Measurements from ENCODE around the gene ARHGEF17. TPM values are rescaled to one million over a fixed set of nuclear protein-coding genes. Genes with fewer than 3 reads are reported as not detected.

ARHGEF17 gene
- total and polyA plus RNA-seq, 2 of the 13 experiments (the other 11 are each of a cell fraction or from before 2014, with no cell fraction given) = 10.7 to 28.8 TPM

DNA sequence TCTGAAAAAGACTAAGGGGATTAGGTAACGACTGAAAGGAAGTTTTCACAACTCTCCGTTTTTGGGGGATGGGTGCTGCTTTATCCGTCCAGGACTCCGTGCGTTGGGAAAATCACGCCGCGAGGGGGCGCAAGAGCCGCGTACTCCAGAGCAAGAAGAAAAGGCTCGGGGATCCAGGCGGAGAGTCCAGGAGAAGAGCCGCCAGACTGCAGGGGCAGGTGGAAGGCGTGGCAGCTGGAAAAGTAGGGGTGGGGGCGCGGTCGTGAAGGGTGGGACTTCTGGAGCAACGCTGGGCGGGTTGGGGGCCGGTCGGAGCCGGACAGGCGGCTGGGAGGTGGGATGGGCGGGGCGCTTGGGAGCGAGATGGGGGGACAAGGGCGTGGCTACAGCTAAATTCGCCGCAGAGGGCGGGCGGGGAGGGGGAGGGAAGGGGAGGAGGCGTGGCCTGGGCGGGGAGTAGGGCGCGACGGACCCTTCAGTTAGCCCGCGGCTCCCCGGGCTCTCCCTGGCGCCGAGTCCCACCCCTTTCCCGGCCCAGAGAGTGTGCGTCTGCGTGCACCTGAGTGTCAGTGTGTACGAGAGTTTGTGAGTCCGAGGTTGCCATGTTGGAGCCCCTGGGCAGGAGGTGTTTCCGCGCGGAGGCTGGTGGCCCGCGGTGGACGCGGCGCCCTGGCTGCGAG lies 613 bp upstream of the ARHGEF17 start (continued):
- TF ChIP-seq, protein P1, sequence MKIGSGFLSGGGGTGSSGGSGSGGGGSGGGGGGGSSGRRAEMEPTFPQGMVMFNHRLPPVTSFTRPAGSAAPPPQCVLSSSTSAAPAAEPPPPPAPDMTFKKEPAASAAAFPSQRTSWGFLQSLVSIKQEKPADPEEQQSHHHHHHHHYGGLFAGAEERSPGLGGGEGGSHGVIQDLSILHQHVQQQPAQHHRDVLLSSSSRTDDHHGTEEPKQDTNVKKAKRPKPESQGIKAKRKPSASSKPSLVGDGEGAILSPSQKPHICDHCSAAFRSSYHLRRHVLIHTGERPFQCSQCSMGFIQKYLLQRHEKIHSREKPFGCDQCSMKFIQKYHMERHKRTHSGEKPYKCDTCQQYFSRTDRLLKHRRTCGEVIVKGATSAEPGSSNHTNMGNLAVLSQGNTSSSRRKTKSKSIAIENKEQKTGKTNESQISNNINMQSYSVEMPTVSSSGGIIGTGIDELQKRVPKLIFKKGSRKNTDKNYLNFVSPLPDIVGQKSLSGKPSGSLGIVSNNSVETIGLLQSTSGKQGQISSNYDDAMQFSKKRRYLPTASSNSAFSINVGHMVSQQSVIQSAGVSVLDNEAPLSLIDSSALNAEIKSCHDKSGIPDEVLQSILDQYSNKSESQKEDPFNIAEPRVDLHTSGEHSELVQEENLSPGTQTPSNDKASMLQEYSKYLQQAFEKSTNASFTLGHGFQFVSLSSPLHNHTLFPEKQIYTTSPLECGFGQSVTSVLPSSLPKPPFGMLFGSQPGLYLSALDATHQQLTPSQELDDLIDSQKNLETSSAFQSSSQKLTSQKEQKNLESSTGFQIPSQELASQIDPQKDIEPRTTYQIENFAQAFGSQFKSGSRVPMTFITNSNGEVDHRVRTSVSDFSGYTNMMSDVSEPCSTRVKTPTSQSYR (CRISPR knock-in tag; IDR thresholded peaks at IDR 0.05; ENCODE audit: borderline replicate concordance) = peak; percentile 89
- peak; percentile 60 for TF ChIP-seq MTA1 (CRISPR knock-in tag; IDR thresholded peaks at IDR 0.05; ENCODE audit: borderline replicate concordance)
- TF ChIP-seq, protein P2, sequence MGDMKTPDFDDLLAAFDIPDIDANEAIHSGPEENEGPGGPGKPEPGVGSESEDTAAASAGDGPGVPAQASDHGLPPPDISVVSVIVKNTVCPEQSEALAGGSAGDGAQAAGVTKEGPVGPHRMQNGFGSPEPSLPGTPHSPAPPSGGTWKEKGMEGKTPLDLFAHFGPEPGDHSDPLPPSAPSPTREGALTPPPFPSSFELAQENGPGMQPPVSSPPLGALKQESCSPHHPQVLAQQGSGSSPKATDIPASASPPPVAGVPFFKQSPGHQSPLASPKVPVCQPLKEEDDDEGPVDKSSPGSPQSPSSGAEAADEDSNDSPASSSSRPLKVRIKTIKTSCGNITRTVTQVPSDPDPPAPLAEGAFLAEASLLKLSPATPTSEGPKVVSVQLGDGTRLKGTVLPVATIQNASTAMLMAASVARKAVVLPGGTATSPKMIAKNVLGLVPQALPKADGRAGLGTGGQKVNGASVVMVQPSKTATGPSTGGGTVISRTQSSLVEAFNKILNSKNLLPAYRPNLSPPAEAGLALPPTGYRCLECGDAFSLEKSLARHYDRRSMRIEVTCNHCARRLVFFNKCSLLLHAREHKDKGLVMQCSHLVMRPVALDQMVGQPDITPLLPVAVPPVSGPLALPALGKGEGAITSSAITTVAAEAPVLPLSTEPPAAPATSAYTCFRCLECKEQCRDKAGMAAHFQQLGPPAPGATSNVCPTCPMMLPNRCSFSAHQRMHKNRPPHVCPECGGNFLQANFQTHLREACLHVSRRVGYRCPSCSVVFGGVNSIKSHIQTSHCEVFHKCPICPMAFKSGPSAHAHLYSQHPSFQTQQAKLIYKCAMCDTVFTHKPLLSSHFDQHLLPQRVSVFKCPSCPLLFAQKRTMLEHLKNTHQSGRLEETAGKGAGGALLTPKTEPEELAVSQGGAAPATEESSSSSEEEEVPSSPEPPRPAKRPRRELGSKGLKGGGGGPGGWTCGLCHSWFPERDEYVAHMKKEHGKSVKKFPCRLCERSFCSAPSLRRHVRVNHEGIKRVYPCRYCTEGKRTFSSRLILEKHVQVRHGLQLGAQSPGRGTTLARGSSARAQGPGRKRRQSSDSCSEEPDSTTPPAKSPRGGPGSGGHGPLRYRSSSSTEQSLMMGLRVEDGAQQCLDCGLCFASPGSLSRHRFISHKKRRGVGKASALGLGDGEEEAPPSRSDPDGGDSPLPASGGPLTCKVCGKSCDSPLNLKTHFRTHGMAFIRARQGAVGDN (CRISPR knock-in tag; IDR thresholded peaks at IDR 0.05) = peak; percentile 81
- TF ChIP-seq ZNF205 (CRISPR knock-in tag; IDR thresholded peaks at IDR 0.05) = no peak
- TF ChIP-seq, protein P3, sequence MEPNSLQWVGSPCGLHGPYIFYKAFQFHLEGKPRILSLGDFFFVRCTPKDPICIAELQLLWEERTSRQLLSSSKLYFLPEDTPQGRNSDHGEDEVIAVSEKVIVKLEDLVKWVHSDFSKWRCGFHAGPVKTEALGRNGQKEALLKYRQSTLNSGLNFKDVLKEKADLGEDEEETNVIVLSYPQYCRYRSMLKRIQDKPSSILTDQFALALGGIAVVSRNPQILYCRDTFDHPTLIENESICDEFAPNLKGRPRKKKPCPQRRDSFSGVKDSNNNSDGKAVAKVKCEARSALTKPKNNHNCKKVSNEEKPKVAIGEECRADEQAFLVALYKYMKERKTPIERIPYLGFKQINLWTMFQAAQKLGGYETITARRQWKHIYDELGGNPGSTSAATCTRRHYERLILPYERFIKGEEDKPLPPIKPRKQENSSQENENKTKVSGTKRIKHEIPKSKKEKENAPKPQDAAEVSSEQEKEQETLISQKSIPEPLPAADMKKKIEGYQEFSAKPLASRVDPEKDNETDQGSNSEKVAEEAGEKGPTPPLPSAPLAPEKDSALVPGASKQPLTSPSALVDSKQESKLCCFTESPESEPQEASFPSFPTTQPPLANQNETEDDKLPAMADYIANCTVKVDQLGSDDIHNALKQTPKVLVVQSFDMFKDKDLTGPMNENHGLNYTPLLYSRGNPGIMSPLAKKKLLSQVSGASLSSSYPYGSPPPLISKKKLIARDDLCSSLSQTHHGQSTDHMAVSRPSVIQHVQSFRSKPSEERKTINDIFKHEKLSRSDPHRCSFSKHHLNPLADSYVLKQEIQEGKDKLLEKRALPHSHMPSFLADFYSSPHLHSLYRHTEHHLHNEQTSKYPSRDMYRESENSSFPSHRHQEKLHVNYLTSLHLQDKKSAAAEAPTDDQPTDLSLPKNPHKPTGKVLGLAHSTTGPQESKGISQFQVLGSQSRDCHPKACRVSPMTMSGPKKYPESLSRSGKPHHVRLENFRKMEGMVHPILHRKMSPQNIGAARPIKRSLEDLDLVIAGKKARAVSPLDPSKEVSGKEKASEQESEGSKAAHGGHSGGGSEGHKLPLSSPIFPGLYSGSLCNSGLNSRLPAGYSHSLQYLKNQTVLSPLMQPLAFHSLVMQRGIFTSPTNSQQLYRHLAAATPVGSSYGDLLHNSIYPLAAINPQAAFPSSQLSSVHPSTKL (CRISPR knock-in tag; IDR thresholded peaks at IDR 0.05) = peak; percentile 19
- no peak for TF ChIP-seq PCBP1 (IDR thresholded peaks at IDR 0.05; ENCODE audit: borderline replicate concordance, low read depth, low read length)
- no peak for TF ChIP-seq KDM1A (CRISPR knock-in tag; IDR thresholded peaks at IDR 0.05)
- no peak for TF ChIP-seq TBP (CRISPR knock-in tag; IDR thresholded peaks at IDR 0.05)
- no peak for TF ChIP-seq HMG20B (CRISPR knock-in tag; conservative IDR thresholded peaks at IDR 0.05)
- peak; percentile 60 for TF ChIP-seq HNRNPLL (IDR thresholded peaks at IDR 0.05; ENCODE audit: low read depth, low read length, poor library complexity, severe bottlenecking)
- no peak for TF ChIP-seq CC2D1A (CRISPR knock-in tag; IDR thresholded peaks at IDR 0.05)
- TF ChIP-seq ZSCAN25 (CRISPR knock-in tag; IDR thresholded peaks at IDR 0.05) = peak; percentile 94
- no peak for TF ChIP-seq NCOA5 (CRISPR knock-in tag; IDR thresholded peaks at IDR 0.05)
- no peak for TF ChIP-seq NBN (conservative IDR thresholded peaks at IDR 0.05)
- TF ChIP-seq, protein P4, sequence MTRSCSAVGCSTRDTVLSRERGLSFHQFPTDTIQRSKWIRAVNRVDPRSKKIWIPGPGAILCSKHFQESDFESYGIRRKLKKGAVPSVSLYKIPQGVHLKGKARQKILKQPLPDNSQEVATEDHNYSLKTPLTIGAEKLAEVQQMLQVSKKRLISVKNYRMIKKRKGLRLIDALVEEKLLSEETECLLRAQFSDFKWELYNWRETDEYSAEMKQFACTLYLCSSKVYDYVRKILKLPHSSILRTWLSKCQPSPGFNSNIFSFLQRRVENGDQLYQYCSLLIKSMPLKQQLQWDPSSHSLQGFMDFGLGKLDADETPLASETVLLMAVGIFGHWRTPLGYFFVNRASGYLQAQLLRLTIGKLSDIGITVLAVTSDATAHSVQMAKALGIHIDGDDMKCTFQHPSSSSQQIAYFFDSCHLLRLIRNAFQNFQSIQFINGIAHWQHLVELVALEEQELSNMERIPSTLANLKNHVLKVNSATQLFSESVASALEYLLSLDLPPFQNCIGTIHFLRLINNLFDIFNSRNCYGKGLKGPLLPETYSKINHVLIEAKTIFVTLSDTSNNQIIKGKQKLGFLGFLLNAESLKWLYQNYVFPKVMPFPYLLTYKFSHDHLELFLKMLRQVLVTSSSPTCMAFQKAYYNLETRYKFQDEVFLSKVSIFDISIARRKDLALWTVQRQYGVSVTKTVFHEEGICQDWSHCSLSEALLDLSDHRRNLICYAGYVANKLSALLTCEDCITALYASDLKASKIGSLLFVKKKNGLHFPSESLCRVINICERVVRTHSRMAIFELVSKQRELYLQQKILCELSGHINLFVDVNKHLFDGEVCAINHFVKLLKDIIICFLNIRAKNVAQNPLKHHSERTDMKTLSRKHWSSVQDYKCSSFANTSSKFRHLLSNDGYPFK (CRISPR knock-in tag; IDR thresholded peaks at IDR 0.05; ENCODE audit: borderline replicate concordance) = 0 out of 2 replicates have a peak, but pooled peaks have one; percentile 41
- TF ChIP-seq ZNF746 (CRISPR knock-in tag; IDR thresholded peaks at IDR 0.05) = peak; percentile 20

Measured in HepG2 (cell line).